Stimulated activated CD8-positive, alpha-beta memory T cell treated with anti-CD3 and anti-CD28 coated beads, Interleukin-7, amount 100 ng/mL, for 1 hour (primary cell): ENCODE measurements around the gene ZNF560.

ENCODE experiments used
- DNase-seq, 2 donors: peaks; one replicate each; pipeline ENCODE4 v3.0.0-alpha.2; 2020; ENCODE audit warnings: low read depth in 2 of 2

Gene ZNF560

GRCh38 chr19:9435279-9436268 lies 62.8 kb downstream of the ZNF560 start, which contains the start of gene ZNF266:
Gene ZNF266 (minus strand): TSS chr19:9435573. CDS start chr19:9420089, 15,484 bp downstream.
- peak; percentile 84 to 87 for DNase-seq

DNA sequence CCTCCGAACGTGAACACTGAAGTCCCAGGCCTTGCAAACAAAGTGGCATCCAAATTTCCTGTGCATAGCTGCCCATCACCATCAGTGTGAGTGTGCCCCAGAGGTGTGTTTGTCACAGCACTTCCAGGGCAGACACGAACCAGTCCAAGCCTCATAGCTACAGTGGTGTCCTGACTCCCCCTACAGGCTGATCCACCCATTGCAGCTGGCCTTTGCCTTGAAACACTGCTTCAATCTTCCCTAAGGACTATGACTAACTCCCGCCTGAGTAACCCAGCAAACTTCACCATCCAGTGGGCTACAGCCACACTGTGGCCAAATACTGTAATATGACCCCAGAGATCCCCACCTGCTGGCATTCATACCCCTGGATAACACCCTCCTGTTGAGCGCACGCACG lies 66.9 kb downstream of the ZNF560 start:
- DNase-seq = peak in 1 of 2 donors; percentile 31

GRCh38 chr19:9430444-9430843 lies 68.0 kb downstream of the ZNF560 start:
- DNase-seq = no peak

DNA sequence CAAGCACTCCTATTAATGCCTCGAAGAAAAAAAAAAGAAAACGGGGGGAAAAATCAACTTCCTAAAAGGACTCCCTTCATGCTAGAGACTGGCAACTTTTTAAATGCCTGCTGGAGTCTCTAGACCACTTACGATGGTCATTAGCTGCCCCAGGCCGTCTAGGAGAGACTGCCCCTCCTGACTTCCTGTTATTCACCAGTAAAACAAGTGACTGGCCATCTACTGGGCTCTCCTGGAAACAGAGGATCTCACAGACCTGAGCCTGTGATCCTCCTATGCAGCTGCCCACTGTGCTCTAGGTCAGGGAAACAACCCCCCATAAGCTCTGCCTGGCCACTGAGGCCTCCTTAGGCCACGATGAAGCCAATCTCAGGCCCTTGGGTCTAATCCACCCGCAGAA lies 70.5 kb downstream of the ZNF560 start:
- DNase-seq = no peak
